Astrocyte (in vitro differentiated cells and primary cell): ENCODE measurements around the gene ADAMTS17. TPM values are rescaled to one million over a fixed set of nuclear protein-coding genes. Genes with fewer than 3 reads are reported as not detected.

Experiments
- DNase-seq: peaks from one replicate; pipeline ENCODE4 v3.0.0-alpha.2; 2010; ENCODE audit warnings: low read depth
- FAIRE-seq: peaks from 2 replicates; lab custom pipeline; 2011; peaks lifted over from hg19 to GRCh38; lab: Jason Lieb, UNC
- H2AFZ ChIP-seq: 2 replicates; pipeline ENCODE4 v1.6.0; 2012; ENCODE audit warnings: low read depth, low read length, inconsistent platforms
- H3K27ac ChIP-seq: 2 replicates; pipeline ENCODE4 v1.5.1; 2011; ENCODE audit warnings: low read depth, low read length, inconsistent platforms
- H3K27me3 ChIP-seq: 2 replicates; pipeline ENCODE4 v1.6.0; 2011; ENCODE audit warnings: low read length, inconsistent platforms; ENCODE audit not compliant: insufficient read depth
- H3K36me3 ChIP-seq: 2 replicates; pipeline ENCODE4 v1.5.1; 2011; ENCODE audit warnings: low read length, inconsistent platforms; ENCODE audit not compliant: insufficient read depth
- H3K4me1 ChIP-seq: 2 replicates; pipeline ENCODE4 v1.5.1; 2011; ENCODE audit warnings: low read length, inconsistent platforms; ENCODE audit not compliant: insufficient read depth
- H3K4me2 ChIP-seq: 2 replicates; pipeline ENCODE4 v1.6.0; 2012; ENCODE audit warnings: low read length, inconsistent platforms
- H3K4me3 ChIP-seq: 2 replicates; pipeline ENCODE4 v1.5.1; 2011; ENCODE audit warnings: low read depth, mild to moderate bottlenecking, low read length, inconsistent platforms; ENCODE audit not compliant: insufficient read depth
- H3K79me2 ChIP-seq: 2 replicates; pipeline ENCODE4 v1.6.0; 2012; ENCODE audit warnings: mild to moderate bottlenecking, low read length, inconsistent platforms; ENCODE audit not compliant: insufficient read depth
- H3K9ac ChIP-seq: 2 replicates; pipeline ENCODE4 v1.6.0; 2012; ENCODE audit warnings: mild to moderate bottlenecking, low read length, inconsistent platforms
- H3K9me3 ChIP-seq: 2 replicates; pipeline ENCODE4 v1.5.1; 2012; ENCODE audit warnings: low read depth, mild to moderate bottlenecking, low read length, inconsistent platforms; ENCODE audit not compliant: insufficient read depth
- H4K20me1 ChIP-seq: 2 replicates; pipeline ENCODE4 v1.6.0; 2012; ENCODE audit warnings: low read length, inconsistent platforms; ENCODE audit not compliant: insufficient read depth
- H3K27ac Mint-ChIP-seq: one replicate; pipeline ENCODE4 v1.8.0; 2021; ENCODE audit warnings: mild to moderate bottlenecking, mixed read lengths; ENCODE audit not compliant: unreplicated experiment
- H3K27me3 Mint-ChIP-seq: one replicate; pipeline ENCODE4 v1.8.0; 2021; ENCODE audit warnings: low read depth, mixed read lengths; ENCODE audit not compliant: unreplicated experiment
- H3K36me3 Mint-ChIP-seq: one replicate; pipeline ENCODE4 v1.8.0; 2021; ENCODE audit warnings: low read depth, mixed read lengths; ENCODE audit not compliant: unreplicated experiment
- H3K4me1 Mint-ChIP-seq: one replicate; pipeline ENCODE4 v1.8.0; 2021; ENCODE audit warnings: low read depth, mixed read lengths; ENCODE audit not compliant: unreplicated experiment
- H3K4me3 Mint-ChIP-seq: one replicate; pipeline ENCODE4 v1.8.0; 2021; ENCODE audit warnings: mild to moderate bottlenecking, moderate library complexity, mixed read lengths; ENCODE audit not compliant: unreplicated experiment
- H3K9me3 Mint-ChIP-seq: one replicate; pipeline ENCODE4 v1.8.0; 2021; ENCODE audit warnings: mild to moderate bottlenecking, mixed read lengths; ENCODE audit not compliant: unreplicated experiment
- EZH2 ChIP-seq: IDR thresholded peaks from 2 replicates; pipeline ENCODE4 v1.6.1; 2012; ENCODE audit warnings: mild to moderate bottlenecking, low read length, inconsistent platforms; ENCODE audit not compliant: insufficient read depth
- total RNA-seq: library from RNA; stranded (reverse); gene quantifications from 2 replicates; pipeline ENCODE4 v1.2.1, GENCODE V29; 2021
- TF ChIP-seq, protein P1 (sequence below): IDR thresholded peaks from 2 replicates; pipeline ENCODE4 v1.5.1; 2011; ENCODE audit warnings: low read depth, mild to moderate bottlenecking, inconsistent platforms, low read length, moderate library complexity; ENCODE audit not compliant: insufficient read depth

Gene ADAMTS17
- total RNA-seq, 1 donor from 2014 or later, result 0.27 TPM

DNA sequence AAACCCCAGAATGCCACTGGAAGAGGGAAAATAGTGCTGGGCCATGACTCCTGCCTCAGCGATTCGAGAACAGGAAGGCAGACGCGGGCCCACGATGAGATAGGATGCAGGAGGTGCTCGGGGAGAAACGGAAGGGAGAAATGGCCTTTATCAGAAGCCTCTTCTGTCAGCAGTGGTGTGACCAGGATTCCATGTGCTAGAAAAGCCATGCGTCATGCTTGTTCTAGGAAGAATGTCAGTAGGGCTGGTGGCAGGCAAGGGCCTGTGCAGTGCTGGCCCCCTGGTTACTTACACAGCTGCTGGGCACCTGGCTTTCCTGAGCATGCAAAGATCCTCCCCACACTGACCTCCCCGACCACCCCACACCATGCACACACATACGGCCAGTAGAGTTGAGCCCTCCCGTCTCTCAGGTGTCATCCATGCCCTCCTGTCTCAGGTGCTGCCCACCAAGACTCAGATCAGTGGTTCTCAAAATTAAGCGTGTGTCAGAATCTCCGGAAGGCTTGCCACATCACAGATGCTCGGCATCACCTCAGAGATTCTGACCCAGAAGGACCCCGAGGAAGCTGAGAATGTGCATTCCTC, 106.7 kb downstream of the ADAMTS17 start:
- Mint-ChIP-seq H3K4me1 (no peaks in the 10 kb centered on the region), H3K27ac (no peak overlapping the region), H3K9me3 (peaks cover 7% of the 10 kb centered on the region), H3K4me3 (no peak overlapping the region), H3K36me3 (peaks cover 4% of the 10 kb centered on the region), H3K27me3 (peaks cover 39% of the 10 kb centered on the region)
- Histone ChIP-seq H4K20me1 (no peaks in the 10 kb centered on the region), H3K4me1 (no peaks in the 10 kb centered on the region), H3K27me3 (no peaks in the 10 kb centered on the region), H2AFZ (no peak overlapping the region), H3K79me2 (no peaks in the 10 kb centered on the region), H3K9me3 (no peaks in the 10 kb centered on the region), H3K36me3 (no peaks in the 10 kb centered on the region), H3K4me2 (no peak overlapping the region), H3K9ac (no peak overlapping the region), H3K27ac (no peak overlapping the region), H3K4me3 (no peak overlapping the region)
- no peak for TF ChIP-seq EZH2
- TF ChIP-seq, protein P1, sequence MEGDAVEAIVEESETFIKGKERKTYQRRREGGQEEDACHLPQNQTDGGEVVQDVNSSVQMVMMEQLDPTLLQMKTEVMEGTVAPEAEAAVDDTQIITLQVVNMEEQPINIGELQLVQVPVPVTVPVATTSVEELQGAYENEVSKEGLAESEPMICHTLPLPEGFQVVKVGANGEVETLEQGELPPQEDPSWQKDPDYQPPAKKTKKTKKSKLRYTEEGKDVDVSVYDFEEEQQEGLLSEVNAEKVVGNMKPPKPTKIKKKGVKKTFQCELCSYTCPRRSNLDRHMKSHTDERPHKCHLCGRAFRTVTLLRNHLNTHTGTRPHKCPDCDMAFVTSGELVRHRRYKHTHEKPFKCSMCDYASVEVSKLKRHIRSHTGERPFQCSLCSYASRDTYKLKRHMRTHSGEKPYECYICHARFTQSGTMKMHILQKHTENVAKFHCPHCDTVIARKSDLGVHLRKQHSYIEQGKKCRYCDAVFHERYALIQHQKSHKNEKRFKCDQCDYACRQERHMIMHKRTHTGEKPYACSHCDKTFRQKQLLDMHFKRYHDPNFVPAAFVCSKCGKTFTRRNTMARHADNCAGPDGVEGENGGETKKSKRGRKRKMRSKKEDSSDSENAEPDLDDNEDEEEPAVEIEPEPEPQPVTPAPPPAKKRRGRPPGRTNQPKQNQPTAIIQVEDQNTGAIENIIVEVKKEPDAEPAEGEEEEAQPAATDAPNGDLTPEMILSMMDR, result no peak
- DNase-seq (no peak), FAIRE-seq (no peak)

DNA sequence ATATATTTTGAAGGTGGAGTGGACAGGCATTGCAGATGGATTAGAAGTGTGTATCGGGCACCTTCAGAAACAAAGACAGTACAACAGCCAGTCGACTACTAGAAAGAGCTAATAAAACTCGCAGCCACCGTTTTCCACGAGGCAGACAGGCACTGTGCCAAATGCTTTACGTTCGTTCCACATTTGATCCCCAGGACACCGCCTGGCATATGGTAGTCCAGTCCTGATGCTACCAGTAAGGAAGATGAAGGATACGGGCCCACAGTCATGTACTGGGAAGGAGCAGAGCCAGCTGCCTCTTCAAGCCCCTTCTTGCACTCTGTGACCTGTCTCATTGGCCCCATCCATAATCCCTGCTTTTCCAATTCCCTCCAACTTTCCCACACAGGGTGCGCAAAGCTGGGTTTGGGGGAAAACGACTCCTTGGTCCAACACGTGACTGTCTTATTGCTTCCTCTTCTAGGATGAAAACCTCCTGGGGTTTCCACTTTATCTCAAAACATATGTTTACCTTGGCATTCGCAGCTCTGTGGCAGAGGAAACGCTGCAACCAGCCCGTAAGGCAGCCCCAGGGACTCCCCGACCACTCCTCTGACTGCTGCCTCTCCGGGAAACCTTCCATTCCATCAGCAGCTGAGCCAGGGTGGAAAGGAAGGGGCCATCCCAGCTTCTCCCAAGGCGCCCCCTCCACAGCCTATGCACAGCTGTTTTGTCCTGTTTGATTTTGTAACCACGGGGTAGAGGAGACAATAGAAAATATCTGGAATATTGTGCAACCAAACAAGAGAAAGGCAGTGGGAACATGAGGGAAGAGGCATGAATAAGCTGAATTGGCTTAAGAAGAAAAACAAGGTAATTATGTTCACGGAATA, 107.4 kb downstream of the ADAMTS17 start:
- no peak overlapping the region for H3K9ac ChIP-seq
- no peaks in the 10 kb centered on the region for H3K4me1 ChIP-seq
- H3K4me1 Mint-ChIP-seq, result no peaks in the 10 kb centered on the region
- H3K4me3 Mint-ChIP-seq, result no peak overlapping the region
- H3K36me3 ChIP-seq, result no peaks in the 10 kb centered on the region
- no peak for FAIRE-seq
- H3K27ac ChIP-seq, result no peak overlapping the region
- no peak overlapping the region for H3K4me2 ChIP-seq
- H3K9me3 ChIP-seq, result no peaks in the 10 kb centered on the region
- TF ChIP-seq, protein P1, result no peak
- no peak for TF ChIP-seq EZH2
- no peaks in the 10 kb centered on the region for H4K20me1 ChIP-seq
- H3K36me3 Mint-ChIP-seq, result peaks cover 4% of the 10 kb centered on the region
- H3K27me3 ChIP-seq, result no peaks in the 10 kb centered on the region
- H2AFZ ChIP-seq, result no peak overlapping the region
- peaks cover 7% of the 10 kb centered on the region for H3K9me3 Mint-ChIP-seq
- no peak for DNase-seq
- no peak overlapping the region for H3K4me3 ChIP-seq
- no peak overlapping the region for H3K27ac Mint-ChIP-seq
- no peaks in the 10 kb centered on the region for H3K79me2 ChIP-seq
- peaks cover 39% of the 10 kb centered on the region for H3K27me3 Mint-ChIP-seq
